NCI-H2081 treated with DMSO at 0.1 percent for 48 hours (cell line): ENCODE data around the gene TRANK1.
"Not testable (repeated sequence)": the region's sequence is repeated elsewhere in the genome, so short reads cannot be mapped to it uniquely, and the experiment has no call there.

Experiments
- DNase-seq: peaks from one replicate; lab custom pipeline; 2025; lab: John Stamatoyannopoulos, UW

The TRANK1 gene

GRCh38 chr3:36919439-36920160 is 25.3 kb downstream of the TRANK1 start:
- DNase-seq, result no peak

DNA sequence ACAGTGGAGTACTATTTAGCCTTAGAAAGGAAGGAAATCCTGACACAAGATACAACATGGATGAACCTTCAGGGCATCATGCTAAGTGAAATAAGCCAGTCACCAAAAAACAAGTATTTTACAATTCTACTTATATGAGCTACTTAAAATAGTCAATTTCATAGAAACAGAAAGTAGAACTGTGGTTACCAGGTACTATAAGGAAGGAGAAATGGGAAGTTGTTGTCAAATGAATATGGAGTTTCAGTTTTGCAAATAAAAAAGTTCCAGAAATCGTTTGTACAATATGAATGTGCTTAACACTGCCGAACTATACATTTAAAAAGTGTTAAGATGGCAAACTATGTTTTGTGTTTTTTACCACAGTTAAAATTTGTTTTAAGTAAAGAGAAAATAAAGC is 26.8 kb downstream of the TRANK1 start:
- DNase-seq, result no peak

DNA sequence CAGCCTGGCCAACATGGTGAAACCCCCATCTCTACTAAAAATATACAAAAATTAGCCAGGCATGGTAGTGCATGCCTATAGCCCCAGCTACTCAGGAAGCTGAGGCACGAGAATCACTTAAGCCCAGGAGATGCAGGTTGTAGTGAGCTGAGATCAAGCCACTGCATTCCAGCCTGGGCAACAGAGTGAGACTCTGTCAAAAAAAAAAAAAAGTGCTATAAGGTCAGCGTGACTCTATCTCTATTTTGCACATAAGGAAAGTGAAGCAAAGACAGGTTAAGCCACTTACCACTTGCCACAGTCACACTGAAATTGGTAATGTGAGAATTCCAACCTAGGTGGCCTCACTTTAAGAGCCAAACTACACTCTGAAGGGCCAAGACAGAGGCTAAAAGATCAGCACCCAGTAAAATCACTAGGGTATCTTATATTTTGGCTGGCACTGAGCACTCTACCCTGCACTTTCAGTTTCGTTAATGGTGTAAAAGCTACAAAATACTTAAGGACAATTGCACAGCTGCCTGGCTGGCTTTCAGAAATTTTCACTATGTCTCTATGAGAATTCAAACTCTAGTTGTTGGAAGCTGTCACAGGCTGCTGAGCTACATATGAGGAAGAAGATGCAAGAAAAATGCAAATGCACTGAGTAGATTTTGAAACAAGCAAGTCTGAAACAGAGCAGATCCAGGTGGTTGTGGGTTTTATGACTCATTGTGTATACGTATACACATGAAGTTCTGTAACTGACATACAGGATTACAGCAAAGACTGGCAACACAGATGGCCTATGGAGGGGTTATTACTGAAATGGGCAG is 32.7 kb downstream of the TRANK1 start:
- DNase-seq, result no peak

- no peak for DNase-seq
Measured at GRCh38 chr3:36909666-36910065, 35.2 kb downstream of the TRANK1 start.

DNA sequence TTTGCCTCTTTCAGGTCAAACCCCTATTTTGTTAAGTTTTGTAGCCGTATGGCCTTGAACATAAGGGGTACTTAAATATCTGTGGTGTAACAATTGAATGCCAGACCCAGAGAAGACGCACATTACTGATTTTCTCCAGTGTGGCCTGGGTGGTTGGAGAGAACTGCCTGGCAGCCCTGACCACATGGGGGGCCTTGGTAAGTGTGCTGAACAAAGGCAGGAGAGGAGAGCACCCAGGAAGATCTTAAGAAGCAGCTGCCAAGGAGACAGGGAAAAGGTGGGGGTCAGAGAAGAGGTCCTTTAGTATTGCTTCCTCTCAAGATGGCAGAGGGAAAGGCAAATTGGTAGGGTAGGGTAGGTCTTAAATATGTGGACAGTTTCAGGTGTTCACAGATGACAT is 35.7 kb downstream of the TRANK1 start:
- DNase-seq, result no peak

GRCh38 chr3:36908647-36909180 is 36.1 kb downstream of the TRANK1 start:
- no peak for DNase-seq

- DNase-seq, result no peak
Measured at GRCh38 chr3:36907911-36908646, 36.8 kb downstream of the TRANK1 start.

DNA sequence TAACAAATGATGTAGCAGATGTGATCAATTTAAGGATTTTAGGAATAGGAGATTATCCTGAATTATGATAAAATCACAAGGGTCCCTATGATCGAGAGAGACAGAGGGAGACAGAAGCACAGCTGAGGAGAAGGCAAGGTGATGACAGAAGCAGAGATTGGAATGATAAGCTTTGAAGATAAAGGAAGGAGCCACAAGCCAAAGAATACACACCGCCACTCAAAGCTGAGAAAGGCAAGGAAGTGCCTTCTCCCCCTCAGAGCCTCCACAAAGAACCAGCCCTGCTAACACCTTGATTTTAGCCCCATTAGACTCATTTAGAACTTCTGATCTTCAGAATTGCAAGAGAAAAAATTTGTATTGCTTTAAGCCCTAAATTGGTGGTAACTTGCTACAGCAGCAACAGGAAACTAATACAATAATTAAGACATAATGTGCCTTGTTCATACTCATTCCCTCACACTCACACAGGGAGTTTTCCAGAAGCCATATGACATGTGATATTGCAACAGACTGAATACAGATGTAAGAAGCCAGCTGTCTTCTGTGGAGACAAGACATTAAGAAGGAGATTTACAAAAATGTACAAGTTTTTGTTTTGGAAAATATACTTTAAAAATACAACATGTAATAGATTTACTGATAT is 38.2 kb downstream of the TRANK1 start:
- DNase-seq, result no peak

GRCh38 chr3:36905545-36905944 is 39.3 kb downstream of the TRANK1 start:
- no peak for DNase-seq

GRCh38 chr3:36904641-36905040 is 40.2 kb downstream of the TRANK1 start:
- DNase-seq, result no peak

DNA sequence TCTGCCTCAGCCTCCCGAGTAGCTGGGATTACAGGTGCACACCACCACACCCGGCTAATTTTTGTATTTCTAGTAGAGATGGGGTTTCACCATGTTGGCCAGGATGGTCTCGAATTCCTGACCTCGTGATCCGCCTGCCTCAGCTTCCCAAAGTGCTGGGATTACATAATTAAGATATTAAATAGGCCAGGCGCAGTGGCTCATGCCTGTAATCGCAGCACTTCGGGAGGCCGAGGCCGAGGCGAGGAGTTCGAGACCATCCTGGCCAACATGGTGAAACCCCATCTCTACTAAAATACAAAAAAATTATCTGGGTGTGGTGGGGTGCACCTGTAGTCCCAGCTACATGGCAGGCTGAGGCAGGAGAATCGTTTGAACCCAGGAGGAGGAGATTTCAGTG is 40.8 kb downstream of the TRANK1 start:
- not testable (repeated sequence) for DNase-seq

- DNase-seq, result no peak
Measured at GRCh38 chr3:36903119-36903882, 41.6 kb downstream of the TRANK1 start.

DNA sequence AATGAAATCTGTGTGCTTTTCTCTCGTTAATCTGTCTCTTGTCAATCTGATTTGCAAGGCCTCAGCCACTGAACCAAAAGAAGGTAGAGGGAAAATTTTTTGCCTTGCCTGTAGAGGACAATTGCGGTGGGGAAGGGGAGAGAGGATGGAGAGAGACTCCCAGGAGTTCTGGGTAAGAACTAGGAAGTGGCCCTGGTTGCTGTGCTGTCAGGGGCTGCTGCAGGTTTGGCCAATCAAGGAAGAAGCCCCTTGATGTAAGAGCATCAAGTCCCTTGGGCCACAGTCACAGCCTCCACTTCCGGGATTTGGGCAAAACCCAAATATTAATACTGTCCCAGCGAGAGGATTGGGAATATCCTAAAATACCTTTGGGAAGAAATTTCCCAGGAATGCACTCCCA is 43.3 kb downstream of the TRANK1 start:
- DNase-seq, result no peak

- no peak for DNase-seq
Measured at GRCh38 chr3:36900474-36901443, 44.1 kb downstream of the TRANK1 start.

DNA sequence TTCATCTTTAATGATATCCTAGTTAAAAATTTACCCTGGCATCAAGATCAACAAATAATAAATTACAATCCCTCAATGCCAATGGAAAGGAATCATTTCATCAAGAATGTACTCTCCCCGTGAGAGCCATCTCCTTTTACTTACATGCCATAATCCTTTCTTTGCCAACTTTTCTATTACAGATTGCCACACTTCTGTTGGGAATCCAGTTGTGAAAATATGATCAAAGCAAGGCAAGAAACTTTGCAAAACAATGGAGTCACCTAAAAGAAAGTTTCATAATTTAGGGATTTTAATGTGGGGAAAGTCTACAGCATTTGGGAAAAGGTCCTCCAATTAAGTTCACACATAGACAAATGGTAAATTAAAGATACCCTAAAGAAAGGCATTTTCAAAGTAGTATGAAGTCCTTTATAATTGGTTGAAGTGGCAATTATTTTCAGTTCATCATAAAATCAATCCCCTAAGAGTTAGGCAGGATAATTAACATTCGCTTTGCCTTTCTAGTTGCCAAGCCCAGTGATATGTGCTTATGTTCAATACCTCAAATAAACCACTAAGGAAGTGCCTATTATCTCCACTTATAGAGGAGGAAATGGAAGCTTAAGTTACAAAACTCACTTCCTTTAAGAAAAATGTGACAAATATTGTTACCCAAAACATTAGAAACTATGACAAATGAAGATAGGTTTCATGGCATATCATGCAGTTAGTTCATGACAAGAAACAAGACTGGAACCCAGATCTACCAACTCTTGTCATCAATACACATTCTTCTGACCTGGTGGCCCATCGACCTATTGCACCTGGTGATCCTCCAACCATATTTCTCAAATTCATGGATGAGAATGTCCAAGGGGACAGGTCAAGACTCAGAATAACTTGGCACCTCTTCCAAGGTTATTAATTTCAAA is 49.1 kb downstream of the TRANK1 start:
- DNase-seq, result no peak

DNA sequence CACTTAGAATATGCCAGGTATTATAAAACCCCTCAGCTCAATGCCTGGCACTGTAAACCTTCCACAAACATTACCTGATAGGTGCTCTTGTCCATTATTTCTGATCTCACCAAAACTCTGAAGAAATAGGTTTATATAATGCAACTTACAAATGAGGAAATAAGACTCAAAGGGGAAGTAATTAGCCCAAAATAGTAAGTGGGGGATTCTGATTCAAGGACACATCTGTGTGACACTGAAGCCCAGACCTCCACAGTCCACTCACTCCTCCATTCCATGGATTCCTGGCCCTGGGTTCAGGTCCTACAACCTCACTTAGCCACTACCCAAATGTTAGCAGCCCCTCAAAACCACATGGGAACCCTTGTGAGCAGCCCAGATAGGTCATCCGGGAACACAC is 49.9 kb downstream of the TRANK1 start:
- DNase-seq, result no peak

GRCh38 chr3:36893826-36894225 is 51.0 kb downstream of the TRANK1 start:
- DNase-seq, result no peak

- DNase-seq, result no peak
Measured at GRCh38 chr3:36893137-36893557, 51.7 kb downstream of the TRANK1 start.
